IgD-negative memory B cell (primary cell): ENCODE results near the gene PKDREJ. TPM values are rescaled to one million over a fixed set of nuclear protein-coding genes. Genes with fewer than 3 reads are reported as not detected.
A peak's percentile ranks its signal among the peaks of the same experiment; 100 is the strongest.

ENCODE experiments used
- H3K27ac Mint-ChIP-seq, 3 donors: one replicate each; pipeline ENCODE4 v1.8.0; 2020 to 2022; ENCODE audit warnings: mild to moderate bottlenecking in 3 of 3, mixed read lengths in 3 of 3, moderate library complexity in 1 of 3
- H3K27me3 Mint-ChIP-seq: one replicate; pipeline ENCODE4 v1.8.0; 2021; ENCODE audit warnings: mixed read lengths
- H3K36me3 Mint-ChIP-seq: one replicate; pipeline ENCODE4 v1.8.0; 2020; ENCODE audit warnings: mild to moderate bottlenecking, mixed read lengths
- H3K4me1 Mint-ChIP-seq, 3 donors: one replicate each; pipeline ENCODE4 v1.8.0; 2020 to 2022; ENCODE audit warnings: mixed read lengths in 3 of 3, mild to moderate bottlenecking in 1 of 3
- H3K4me3 Mint-ChIP-seq, 4 donors: one replicate each; pipeline ENCODE4 v1.8.0; 2020 to 2022; ENCODE audit warnings: mild to moderate bottlenecking in 4 of 4, mixed read lengths in 4 of 4, moderate library complexity in 3 of 4
- H3K9me3 Mint-ChIP-seq, 3 donors: one replicate each; pipeline ENCODE4 v1.8.0; 2020 to 2021; ENCODE audit warnings: mixed read lengths in 3 of 3, mild to moderate bottlenecking in 1 of 3
- polyA plus RNA-seq: library from polyadenylated mRNA; unstranded; fragments of 300-500 nt; fragmentation: Illumina TruSeq; gene quantifications from one replicate; pipeline ENCODE4 v1.2.3, GENCODE V29; 2021

PKDREJ gene
- polyA plus RNA-seq, 1 donor from 2014 or later, result not detected

DNA sequence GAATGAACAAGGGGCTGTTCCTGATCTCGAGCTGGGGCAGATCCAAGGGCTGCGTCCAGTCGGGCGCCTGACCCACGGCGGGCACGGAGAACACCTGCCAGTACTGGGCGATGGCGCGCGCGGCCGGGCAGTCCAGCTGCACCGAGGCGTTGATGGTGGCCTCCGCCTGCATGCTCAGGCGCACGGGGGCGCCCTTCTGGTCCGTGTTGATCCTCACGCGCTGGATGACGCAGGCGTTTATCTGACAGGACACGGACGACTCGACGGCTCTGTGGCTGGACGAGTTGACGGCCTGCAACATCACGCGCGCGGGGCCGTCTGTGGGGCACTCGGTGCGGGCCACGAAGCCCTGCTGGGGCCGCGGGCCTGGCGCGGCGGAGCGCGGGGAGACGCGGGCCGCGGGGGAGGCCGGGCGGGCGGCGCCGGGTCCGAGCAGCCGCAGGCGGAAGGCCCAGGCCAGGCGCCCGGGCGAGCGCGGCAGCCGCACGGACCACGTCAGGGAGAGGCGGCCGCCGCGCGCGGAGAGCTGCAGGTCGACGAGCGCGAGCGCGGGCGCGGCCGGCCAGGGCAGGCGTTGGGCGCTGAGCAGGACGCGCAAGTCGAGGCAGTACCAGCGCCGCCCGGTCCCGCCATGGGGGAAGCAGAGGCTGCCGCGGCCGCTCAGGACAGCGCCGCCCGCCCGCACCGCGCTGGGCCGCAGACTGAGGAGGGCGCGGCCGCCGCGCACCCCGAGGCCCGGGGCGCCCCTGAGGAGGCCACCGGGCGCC, 511 bp downstream of the PKDREJ start:
- peaks cover 23% of the 10 kb centered on the region for H3K27me3 Mint-ChIP-seq
- H3K4me1 Mint-ChIP-seq, result peaks cover 4 to 14% (median 7%) of the 10 kb centered on the region in 3 donors

DNA sequence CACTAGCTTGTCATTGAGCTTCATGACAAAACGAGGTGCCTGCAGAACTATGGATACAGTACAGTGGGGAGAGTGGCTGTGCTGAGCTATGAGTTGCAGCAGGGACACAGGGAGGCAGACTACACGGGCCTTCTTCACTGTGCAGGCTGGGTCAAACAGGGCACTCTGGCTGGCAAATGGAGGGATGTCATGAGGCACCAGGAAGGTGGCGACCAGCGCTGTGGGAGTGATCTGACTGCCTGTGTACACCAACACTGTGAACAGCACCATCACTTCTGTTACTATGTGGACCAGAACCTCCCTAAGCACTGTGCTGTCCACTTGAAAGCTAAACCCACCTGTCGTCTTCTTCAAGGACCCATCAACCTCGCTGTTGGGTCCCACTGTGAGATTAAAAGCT, 3.1 kb downstream of the PKDREJ start:
- Mint-ChIP-seq H3K4me3 (peak overlapping the region in 1 of 4 donors; percentile 58), H3K27ac (no peak overlapping the region), H3K9me3 (no peaks in the 10 kb centered on the region), H3K36me3 (peaks cover 5% of the 10 kb centered on the region), H3K27me3 (peaks cover 24% of the 10 kb centered on the region), H3K4me1 (peaks cover 0 to 7% (median 4%) of the 10 kb centered on the region in 3 donors)

More for the DNA sequence above, 511 bp downstream of the PKDREJ start:
- Mint-ChIP-seq H3K9me3 (no peaks in the 10 kb centered on the region), H3K27ac (no peak overlapping the region), H3K36me3 (peaks cover 2% of the 10 kb centered on the region), H3K4me3 (peak overlapping the region in 1 of 4 donors; percentile 27)

DNA sequence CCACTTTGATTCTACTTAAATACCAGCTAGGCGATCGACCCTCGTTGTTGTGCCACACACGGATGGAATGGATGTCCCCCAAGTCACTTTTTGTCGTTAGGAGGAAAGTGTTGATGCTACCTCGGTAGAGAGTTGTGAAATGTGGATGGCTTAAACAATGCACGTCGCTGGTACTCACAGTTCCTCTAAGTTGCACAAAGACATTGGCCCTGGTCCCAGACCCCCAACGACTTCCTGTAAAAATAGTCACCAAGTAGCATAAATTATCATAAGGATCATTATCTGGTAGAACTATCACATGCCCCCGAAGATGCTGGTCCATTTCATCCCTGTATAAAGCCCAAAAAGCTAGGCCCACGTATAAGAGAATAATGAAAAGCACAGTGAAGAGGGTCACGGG, 3.8 kb downstream of the PKDREJ start:
- Mint-ChIP-seq H3K36me3 (peaks cover 5% of the 10 kb centered on the region), H3K27me3 (peaks cover 24% of the 10 kb centered on the region), H3K4me1 (peaks cover 0 to 6% (median 6%) of the 10 kb centered on the region in 3 donors), H3K9me3 (no peaks in the 10 kb centered on the region), H3K27ac (no peak overlapping the region), H3K4me3 (no peak overlapping the region)

DNA sequence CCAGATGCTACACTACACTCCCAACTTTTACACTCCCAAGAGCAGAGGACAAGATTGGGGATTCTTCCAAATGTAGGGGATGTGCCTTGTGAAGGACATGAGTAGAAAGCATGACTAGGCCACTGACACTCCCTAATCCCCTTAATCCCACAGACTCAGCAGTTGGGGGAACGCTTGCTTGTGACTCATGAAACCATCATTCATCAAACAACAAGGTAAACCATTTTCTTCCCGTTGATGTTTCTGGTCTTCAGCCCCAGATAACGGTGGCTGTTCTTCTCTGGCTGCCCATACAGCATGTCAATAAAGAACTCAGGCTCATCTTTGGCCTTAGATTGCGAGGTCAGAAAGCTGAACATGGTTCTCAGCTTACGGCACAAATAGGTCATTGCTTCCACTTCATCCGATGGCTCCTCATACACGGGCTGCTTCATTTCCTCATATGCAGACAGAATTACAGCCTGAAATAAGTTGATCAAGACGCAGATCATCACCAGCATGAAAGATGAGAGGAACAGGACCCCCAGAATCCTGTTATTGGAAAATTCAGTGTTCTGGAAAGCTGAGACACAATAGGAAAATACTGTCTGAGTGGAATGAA, 6.7 kb downstream of the PKDREJ start:
- Mint-ChIP-seq H3K27ac (no peak overlapping the region), H3K36me3 (peaks cover 5% of the 10 kb centered on the region), H3K4me1 (peaks cover 4 to 8% (median 7%) of the 10 kb centered on the region in 3 donors), H3K27me3 (peaks cover 11% of the 10 kb centered on the region), H3K4me3 (peak overlapping the region in 1 of 4 donors; percentile 61), H3K9me3 (no peaks in the 10 kb centered on the region)

DNA sequence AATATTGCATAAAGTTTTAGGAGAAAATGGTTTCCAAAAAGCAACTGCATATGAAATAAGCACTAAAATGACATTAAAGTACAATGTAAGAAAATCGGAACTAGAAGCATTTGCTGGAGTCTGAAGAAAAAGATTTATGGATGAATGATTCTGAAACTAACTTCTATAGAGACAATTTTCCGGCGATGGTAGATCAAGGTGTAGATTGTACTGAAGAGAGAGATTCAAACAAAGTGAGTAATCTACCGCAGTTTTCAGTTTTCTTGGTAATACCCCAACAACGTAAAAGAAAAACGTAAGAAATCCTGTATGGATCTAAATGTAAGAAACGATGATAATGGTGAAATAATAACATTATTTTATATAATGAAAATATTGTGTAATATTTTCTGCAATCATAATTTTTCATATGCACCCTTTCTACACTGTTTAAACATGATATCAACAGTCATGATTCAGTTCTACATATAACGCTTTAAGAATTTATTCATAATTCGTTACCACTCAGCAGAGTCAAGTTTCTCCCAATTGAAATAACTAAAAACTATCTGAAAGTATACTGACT, 11.2 kb downstream of the PKDREJ start:
- H3K4me1 Mint-ChIP-seq, result peaks cover 13 to 17% (median 17%) of the 10 kb centered on the region in 3 donors
- H3K9me3 Mint-ChIP-seq, result no peaks in the 10 kb centered on the region
- H3K27me3 Mint-ChIP-seq, result peaks cover 5% of the 10 kb centered on the region
- H3K4me3 Mint-ChIP-seq, result peak overlapping the region in 2 of 4 donors; percentile 87 to 93
- H3K36me3 Mint-ChIP-seq, result peaks cover 3% of the 10 kb centered on the region
- H3K27ac Mint-ChIP-seq, result no peak overlapping the region

DNA sequence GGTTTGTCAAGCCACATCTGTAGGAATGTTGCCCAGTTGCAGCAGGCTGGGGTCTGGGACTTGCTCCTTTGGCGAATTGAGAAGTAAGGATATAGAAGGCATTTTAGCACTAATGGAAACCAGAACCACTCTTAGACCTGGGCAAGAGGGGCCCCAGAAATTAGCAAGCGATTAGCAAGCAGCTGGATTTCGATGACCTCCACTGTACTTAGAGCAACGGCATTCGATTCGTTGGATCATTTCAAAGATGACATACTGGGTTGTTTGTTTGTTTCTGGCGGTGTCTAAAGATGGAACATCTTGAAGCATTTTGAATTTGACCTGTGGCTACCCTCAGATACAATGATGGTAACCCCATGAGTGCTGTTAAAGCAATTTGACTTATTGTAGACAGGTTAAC, 11.9 kb downstream of the PKDREJ start:
- H3K27ac Mint-ChIP-seq, result peak overlapping the region; percentile 6 to 78 (median 60)
- H3K27me3 Mint-ChIP-seq, result no peaks in the 10 kb centered on the region
- H3K36me3 Mint-ChIP-seq, result peaks cover under 1% of the 10 kb centered on the region
- H3K4me3 Mint-ChIP-seq, result peak overlapping the region; percentile 85 to 93 (median 90)
- no peaks in the 10 kb centered on the region for H3K9me3 Mint-ChIP-seq
- H3K4me1 Mint-ChIP-seq, result peaks cover 13 to 20% (median 17%) of the 10 kb centered on the region in 3 donors

DNA sequence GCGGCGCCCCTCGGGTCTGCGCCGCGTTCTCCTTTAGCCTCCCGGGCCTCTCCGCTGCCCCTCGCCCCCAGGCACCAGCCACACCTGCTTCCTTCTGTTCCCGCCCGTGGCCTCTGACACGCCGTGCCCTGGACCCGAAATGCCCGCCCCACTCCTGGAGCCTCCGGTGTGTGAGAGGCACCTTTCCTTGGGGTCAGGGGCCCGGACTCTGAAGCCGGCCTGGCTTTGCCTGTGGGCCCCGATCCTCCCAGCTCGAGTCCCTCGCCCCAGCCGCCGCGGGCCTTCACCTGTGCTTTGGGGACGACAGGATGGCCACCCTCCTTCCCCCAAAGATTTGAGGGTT, 12.4 kb downstream of the PKDREJ start:
- peak overlapping the region; percentile 6 to 78 (median 60) for H3K27ac Mint-ChIP-seq
- no peaks in the 10 kb centered on the region for H3K9me3 Mint-ChIP-seq
- no peaks in the 10 kb centered on the region for H3K27me3 Mint-ChIP-seq
- H3K4me3 Mint-ChIP-seq, result peak overlapping the region; percentile 85 to 93 (median 90)
- no peaks in the 10 kb centered on the region for H3K36me3 Mint-ChIP-seq
- peaks cover 13 to 21% (median 17%) of the 10 kb centered on the region in 3 donors for H3K4me1 Mint-ChIP-seq

DNA sequence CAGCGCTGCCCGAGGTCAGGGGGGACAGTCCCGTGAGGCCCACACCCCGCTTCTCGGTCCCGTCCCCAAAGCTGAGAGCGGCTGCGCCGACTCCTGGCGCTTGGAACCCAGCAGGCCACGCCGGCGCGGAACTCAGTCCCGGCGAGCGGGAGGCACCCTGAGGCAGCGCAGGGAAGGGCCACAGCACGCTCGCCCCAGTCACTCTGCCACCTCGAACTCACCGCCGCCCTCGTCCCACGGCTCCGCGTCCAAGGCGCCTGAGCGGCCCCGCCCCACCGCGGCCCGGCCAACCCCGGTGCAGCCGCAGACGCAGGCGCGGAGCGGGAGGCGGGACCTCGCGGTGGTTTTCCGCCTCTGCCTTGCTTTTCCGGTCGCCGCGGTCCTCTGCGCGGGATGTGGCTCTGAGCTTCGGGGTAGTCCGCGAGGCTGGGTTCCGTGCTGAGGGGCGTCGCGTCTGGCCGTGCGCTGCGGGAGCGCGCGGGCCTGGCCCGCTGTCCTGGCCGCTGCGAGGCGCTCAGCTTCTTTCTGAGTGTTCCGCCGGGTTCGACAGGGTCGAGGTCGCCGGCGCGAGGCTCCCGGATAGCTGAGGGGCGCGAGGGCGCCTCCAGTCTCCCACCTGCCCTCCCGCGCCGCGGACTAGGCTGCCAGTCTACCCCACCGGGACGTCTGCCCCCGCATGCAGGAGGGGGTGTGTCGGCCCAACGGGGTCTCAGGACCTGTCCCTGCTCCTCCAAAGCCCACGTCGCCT, 12.9 kb downstream of the PKDREJ start, which contains the start of gene CDPF1:
TSS of gene CDPF1 (minus strand) at position 259 of the 748 bp plus-strand sequence. CDS start 2,009 bp downstream, outside the sequence.
- peaks cover 13 to 21% (median 17%) of the 10 kb centered on the region in 3 donors for H3K4me1 Mint-ChIP-seq
- H3K4me3 Mint-ChIP-seq, result peak within 1 kb of the TSS; percentile 85 to 93 (median 90)
- no peaks in the 10 kb centered on the region for H3K9me3 Mint-ChIP-seq
- H3K27me3 Mint-ChIP-seq, result no peaks in the 10 kb centered on the region
- peak within 1 kb of the TSS; percentile 6 to 78 (median 60) for H3K27ac Mint-ChIP-seq
- H3K36me3 Mint-ChIP-seq, result no peaks in the 10 kb centered on the region

DNA sequence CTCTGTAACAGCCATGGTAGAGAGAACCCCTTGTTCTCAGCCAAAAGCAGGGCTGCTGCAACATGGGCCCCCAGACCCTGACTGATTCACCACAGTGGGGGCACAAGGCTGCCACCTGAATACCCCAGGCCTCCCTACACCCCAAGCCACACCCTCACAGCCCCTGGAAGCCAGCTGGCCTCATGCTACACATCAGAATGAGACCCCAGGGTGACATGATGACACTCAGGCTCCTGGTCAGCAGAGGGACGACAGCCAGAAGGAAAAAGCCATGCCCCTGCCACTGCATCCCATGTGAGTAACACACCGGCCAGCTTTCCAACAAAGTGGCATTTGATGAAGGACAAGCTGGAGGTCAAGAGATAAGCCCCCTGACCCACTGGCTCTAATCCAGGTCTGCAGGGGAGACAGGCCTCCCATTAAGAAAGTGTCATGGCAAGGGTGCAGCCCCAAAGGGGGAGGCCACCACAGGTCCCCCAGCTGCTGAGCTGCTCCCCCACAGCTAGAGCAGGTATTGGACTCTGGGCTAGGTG, 15.6 kb downstream of the PKDREJ start:
- Mint-ChIP-seq H3K36me3 (no peaks in the 10 kb centered on the region), H3K27me3 (no peaks in the 10 kb centered on the region), H3K4me3 (peak overlapping the region in 1 of 4 donors; percentile 54), H3K27ac (no peak overlapping the region), H3K9me3 (no peaks in the 10 kb centered on the region), H3K4me1 (peaks cover 13 to 18% (median 14%) of the 10 kb centered on the region in 3 donors)

DNA sequence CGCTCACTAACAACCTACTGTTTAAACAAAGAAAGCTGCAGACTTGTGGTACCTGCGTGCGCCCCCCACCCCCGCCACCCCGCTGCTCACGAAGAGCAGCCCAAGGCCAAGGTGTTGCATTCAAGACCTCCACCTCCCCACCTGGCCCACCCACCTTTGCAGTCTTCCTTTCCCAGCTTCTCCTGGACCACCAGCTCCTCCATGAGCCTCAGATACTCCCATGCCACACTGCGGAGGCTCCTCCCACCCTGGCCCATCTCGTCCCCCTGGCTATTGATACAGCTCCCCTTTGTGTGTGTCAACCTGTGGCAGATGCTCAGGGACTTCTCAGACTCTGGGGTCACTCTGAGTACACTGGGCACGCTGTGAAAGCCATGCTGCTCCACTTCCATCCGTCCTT, 17.0 kb downstream of the PKDREJ start:
- Mint-ChIP-seq H3K36me3 (no peaks in the 10 kb centered on the region), H3K9me3 (no peaks in the 10 kb centered on the region), H3K4me1 (peaks cover 6 to 13% (median 7%) of the 10 kb centered on the region in 3 donors), H3K4me3 (no peak overlapping the region), H3K27ac (peak overlapping the region in 1 of 3 donors; percentile 82), H3K27me3 (no peaks in the 10 kb centered on the region)

DNA sequence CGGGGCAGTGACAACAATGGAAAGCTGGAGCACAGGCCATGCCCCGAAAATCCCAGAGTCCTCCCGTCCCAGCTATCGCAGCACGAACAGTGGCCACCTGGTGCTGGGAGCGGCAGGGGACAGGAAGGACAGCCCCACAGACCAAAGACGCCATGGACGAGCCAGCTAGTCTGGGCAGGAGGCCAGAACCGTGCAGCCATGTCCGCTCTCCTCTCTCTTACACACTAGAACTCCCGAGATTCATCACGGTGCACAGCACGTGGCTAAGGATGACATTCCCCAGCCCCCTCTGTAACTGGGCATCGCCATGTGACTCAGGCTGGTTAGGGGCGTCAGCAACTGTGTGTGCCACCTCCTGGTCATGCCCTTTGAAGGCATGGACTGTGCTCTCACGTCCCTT, 17.6 kb downstream of the PKDREJ start:
- no peaks in the 10 kb centered on the region for H3K9me3 Mint-ChIP-seq
- H3K4me1 Mint-ChIP-seq, result peaks cover 4 to 15% (median 8%) of the 10 kb centered on the region in 3 donors
- peak overlapping the region in 1 of 3 donors; percentile 35 for H3K27ac Mint-ChIP-seq
- no peaks in the 10 kb centered on the region for H3K36me3 Mint-ChIP-seq
- no peak overlapping the region for H3K4me3 Mint-ChIP-seq
- no peaks in the 10 kb centered on the region for H3K27me3 Mint-ChIP-seq

DNA sequence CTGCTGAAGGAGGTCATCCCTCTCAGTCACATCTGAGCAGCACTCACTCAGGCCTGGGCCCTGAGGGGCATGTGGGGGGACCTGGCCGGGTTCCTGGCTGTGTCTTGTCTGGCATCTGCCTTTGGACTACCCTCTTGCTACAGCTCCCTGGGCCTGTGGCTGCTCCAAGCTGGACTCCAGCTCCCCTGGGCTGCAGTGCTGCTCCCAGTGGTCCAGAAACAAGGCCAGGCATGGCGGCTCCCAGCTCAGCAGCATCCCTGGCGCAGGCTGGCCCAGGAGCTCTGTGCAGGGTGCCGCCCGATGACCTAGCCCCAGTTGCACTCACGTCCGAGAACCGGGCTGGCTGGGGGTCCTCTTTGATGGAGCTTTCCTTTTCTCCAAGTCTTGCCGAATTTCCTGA, 18.4 kb downstream of the PKDREJ start:
- H3K4me1 Mint-ChIP-seq, result peaks cover 7 to 19% (median 10%) of the 10 kb centered on the region in 3 donors
- H3K4me3 Mint-ChIP-seq, result no peak overlapping the region
- no peaks in the 10 kb centered on the region for H3K27me3 Mint-ChIP-seq
- H3K9me3 Mint-ChIP-seq, result no peaks in the 10 kb centered on the region
- no peak overlapping the region for H3K27ac Mint-ChIP-seq
- no peaks in the 10 kb centered on the region for H3K36me3 Mint-ChIP-seq

DNA sequence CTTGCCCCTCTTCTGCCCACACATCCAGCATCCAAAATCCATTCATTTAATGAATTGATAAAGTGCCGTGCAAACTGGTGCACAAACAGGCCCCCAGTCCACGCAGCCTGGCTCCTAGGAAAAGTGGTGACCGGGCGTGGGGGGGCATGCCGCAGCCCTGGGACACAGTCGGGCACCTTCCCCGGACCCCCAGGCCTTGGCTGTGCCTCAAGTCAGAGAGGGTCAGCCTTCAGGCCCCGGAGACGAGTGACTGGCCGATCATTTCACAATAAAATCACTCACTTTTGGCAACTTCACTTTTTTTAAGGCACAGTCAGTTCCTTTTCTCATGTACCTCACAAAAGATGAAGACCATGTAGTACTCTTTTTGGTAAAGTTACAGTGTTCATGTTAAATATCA, 21.1 kb downstream of the PKDREJ start:
- no peak overlapping the region for H3K4me3 Mint-ChIP-seq
- peaks cover 5 to 17% (median 9%) of the 10 kb centered on the region in 3 donors for H3K4me1 Mint-ChIP-seq
- peaks cover 2% of the 10 kb centered on the region for H3K36me3 Mint-ChIP-seq
- H3K9me3 Mint-ChIP-seq, result no peaks in the 10 kb centered on the region
- H3K27ac Mint-ChIP-seq, result no peak overlapping the region
- peaks cover 1% of the 10 kb centered on the region for H3K27me3 Mint-ChIP-seq

DNA sequence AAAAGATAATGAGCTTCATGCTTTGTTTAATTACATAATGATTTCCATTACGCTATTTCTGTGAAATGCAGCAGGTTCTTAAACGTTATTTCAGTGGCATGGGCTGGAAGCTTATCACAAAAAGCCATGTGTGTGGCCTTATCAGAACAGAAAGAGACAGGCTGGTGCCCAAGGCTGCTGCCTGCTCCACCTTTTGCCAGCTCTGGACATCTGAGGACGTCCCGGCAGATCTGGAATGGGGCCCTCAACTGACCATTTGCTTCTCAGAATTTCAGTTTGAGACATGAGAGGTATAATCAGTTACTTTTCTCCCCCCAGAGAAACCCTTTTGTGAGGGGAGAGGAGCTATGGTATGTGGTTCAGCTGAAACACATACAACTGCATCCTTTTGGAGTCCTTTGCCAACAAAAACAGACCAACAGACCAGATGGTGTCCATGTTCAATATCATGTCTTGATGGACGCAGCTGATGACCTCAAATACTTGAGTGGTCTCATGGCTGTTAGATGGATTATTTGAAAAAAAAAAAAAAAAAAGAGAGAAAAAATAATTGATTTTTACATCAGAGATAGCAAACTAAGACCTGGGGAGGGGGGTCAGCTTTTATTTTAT, 21.6 kb downstream of the PKDREJ start:
- Mint-ChIP-seq H3K4me3 (peak overlapping the region in 1 of 4 donors; percentile 23), H3K9me3 (no peaks in the 10 kb centered on the region), H3K27me3 (peaks cover 1% of the 10 kb centered on the region), H3K36me3 (peaks cover 2% of the 10 kb centered on the region), H3K27ac (no peak overlapping the region), H3K4me1 (peaks cover 5 to 16% (median 9%) of the 10 kb centered on the region in 3 donors)
